ENCODE data around the gene PIGV.
A peak's percentile ranks its signal among the peaks of the same experiment; 100 is the strongest.
"Not testable (repeated sequence)": the region's sequence is repeated elsewhere in the genome, so short reads cannot be mapped to it uniquely, and the experiment has no call there.

Gene PIGV

DNA sequence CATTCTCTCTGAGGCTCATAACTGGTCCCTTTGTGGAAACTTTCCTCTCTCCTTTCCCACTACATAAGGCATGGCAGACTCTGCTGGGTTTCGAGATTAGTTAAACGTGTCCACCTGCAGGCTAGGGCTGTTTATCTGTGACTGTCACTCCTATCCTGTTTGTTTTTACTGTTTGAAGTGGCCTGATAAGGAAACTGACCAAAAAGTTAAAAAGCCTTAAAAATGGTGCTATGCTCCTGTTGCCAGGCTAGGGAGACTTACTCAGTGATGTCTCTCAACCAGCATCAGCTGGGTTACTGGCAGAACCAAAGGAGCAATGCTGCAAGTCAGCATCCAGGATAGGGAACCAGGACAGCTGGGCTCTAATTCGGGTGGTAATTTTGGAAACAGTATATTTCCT lies 3.9 kb downstream of the PIGV start:
- Histone ChIP-seq H3K9ac (ENCODE audit: low read length) (no peak overlapping the region), H3K4ac (ENCODE audit: low read depth, low read length) (no peak overlapping the region), H3K27ac (ENCODE audit: low read depth, low read length) (no peak overlapping the region), H3K79me1 (ENCODE audit: low read length) (peaks cover 2% of the 10 kb centered on the region), H3K18ac (ENCODE audit: low read length) (no peak overlapping the region), H3K79me2 (ENCODE audit: control insufficient read depth, insufficient read depth, low read length) (no peaks in the 10 kb centered on the region), H3K4me3 (ENCODE audit: low read length) (no peak overlapping the region), H3K4me1 (ENCODE audit: control insufficient read depth, low read depth, low read length) (peaks cover 8% of the 10 kb centered on the region), H2BK120ac (ENCODE audit: low read depth, low read length) (no peak overlapping the region), H4K8ac (ENCODE audit: low read depth, low read length) (no peak overlapping the region), H3K23ac (ENCODE audit: low read length) (no peak overlapping the region), H3K56ac (ENCODE audit: low read length) (no peak overlapping the region), H2BK15ac (replicated peaks; ENCODE audit: low read depth) (no peak overlapping the region), H2BK5ac (ENCODE audit: low read length) (no peak overlapping the region), H4K5ac (ENCODE audit: low read length) (no peak overlapping the region), H3K27me3 (ENCODE audit: insufficient read depth, low read length, poor library complexity) (no peaks in the 10 kb centered on the region), H3K4me2 (ENCODE audit: low read length) (no peak overlapping the region), H2AK5ac (ENCODE audit: low read length) (no peak overlapping the region), H3K36me3 (ENCODE audit: control insufficient read depth, insufficient read depth, low read length) (no peaks in the 10 kb centered on the region)
- no peak for DNase-seq
- no CpG with 5 or more reads among the region's 3 CpGs for WGBS (ENCODE audit: extremely low coverage, insufficient coverage, low lambda C conversion rate)

DNA sequence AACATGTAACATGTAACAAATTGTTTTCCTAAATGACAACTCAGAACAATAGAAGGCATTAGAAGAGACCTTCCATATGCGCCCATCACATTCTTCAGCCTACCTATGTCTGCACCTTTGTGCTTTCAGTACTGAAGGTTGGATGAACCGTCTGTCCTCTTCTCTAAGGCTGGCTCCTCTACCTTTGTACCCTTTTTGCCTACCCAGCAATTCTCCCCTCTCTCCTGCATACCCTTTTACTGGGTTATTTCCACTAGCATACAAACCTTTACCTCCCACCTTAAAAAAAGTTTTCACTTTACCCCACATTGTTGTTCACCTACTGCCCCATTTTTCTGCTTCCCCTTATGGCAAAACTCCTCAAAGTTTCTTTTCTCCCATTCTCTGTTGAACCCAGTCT lies 5.2 kb downstream of the PIGV start:
- peaks cover 2% of the 10 kb centered on the region for H3K79me1 ChIP-seq (ENCODE audit: low read length)
- no peak overlapping the region for H3K9ac ChIP-seq (ENCODE audit: low read length)
- no peak overlapping the region for H3K27ac ChIP-seq (ENCODE audit: low read depth, low read length)
- H3K79me2 ChIP-seq (ENCODE audit: control insufficient read depth, insufficient read depth, low read length) = no peaks in the 10 kb centered on the region
- no CpG with 5 or more reads among the region's 2 CpGs for WGBS (ENCODE audit: extremely low coverage, insufficient coverage, low lambda C conversion rate)
- H3K4ac ChIP-seq (ENCODE audit: low read depth, low read length) = no peak overlapping the region
- H3K4me3 ChIP-seq (ENCODE audit: low read length) = no peak overlapping the region
- H3K4me1 ChIP-seq (ENCODE audit: control insufficient read depth, low read depth, low read length) = peaks cover 6% of the 10 kb centered on the region
- no peaks in the 10 kb centered on the region for H3K27me3 ChIP-seq (ENCODE audit: insufficient read depth, low read length, poor library complexity)
- H3K23ac ChIP-seq (ENCODE audit: low read length) = no peak overlapping the region
- no peak overlapping the region for H2BK120ac ChIP-seq (ENCODE audit: low read depth, low read length)
- H3K4me2 ChIP-seq (ENCODE audit: low read length) = no peak overlapping the region
- no peaks in the 10 kb centered on the region for H3K36me3 ChIP-seq (ENCODE audit: control insufficient read depth, insufficient read depth, low read length)
- DNase-seq = no peak
- no peak overlapping the region for H2AK5ac ChIP-seq (ENCODE audit: low read length)
- H2BK15ac ChIP-seq (replicated peaks; ENCODE audit: low read depth) = no peak overlapping the region
- H4K8ac ChIP-seq (ENCODE audit: low read depth, low read length) = no peak overlapping the region
- no peak overlapping the region for H3K18ac ChIP-seq (ENCODE audit: low read length)
- no peak overlapping the region for H4K5ac ChIP-seq (ENCODE audit: low read length)
- no peak overlapping the region for H3K56ac ChIP-seq (ENCODE audit: low read length)
- H2BK5ac ChIP-seq (ENCODE audit: low read length) = no peak overlapping the region

DNA sequence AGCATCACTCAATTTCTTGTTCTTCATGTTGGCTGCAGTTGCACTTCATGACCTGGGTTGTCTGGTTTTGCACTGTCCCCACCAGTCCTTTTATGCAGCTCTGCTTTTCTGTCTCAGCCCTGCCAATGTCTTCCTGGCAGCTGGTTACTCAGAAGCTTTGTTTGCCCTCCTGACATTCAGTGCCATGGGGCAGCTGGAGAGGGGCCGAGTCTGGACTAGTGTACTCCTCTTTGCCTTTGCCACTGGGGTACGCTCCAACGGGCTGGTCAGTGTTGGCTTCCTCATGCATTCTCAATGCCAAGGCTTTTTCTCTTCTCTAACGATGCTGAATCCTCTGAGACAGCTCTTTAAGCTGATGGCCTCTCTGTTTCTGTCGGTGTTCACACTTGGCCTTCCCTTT lies 6.6 kb downstream of the PIGV start:
- Histone ChIP-seq H3K36me3 (ENCODE audit: control insufficient read depth, insufficient read depth, low read length) (no peaks in the 10 kb centered on the region), H4K5ac (ENCODE audit: low read length) (no peak overlapping the region), H2BK15ac (replicated peaks; ENCODE audit: low read depth) (no peak overlapping the region), H3K4me2 (ENCODE audit: low read length) (no peak overlapping the region), H2BK5ac (ENCODE audit: low read length) (no peak overlapping the region), H3K4me3 (ENCODE audit: low read length) (no peak overlapping the region), H3K56ac (ENCODE audit: low read length) (no peak overlapping the region), H2BK120ac (ENCODE audit: low read depth, low read length) (no peak overlapping the region), H3K18ac (ENCODE audit: low read length) (no peak overlapping the region), H3K9ac (ENCODE audit: low read length) (no peak overlapping the region), H3K23ac (ENCODE audit: low read length) (no peak overlapping the region), H2AK5ac (ENCODE audit: low read length) (no peak overlapping the region), H3K4me1 (ENCODE audit: control insufficient read depth, low read depth, low read length) (peaks cover 4% of the 10 kb centered on the region), H3K27me3 (ENCODE audit: insufficient read depth, low read length, poor library complexity) (no peaks in the 10 kb centered on the region), H3K4ac (ENCODE audit: low read depth, low read length) (no peak overlapping the region), H4K8ac (ENCODE audit: low read depth, low read length) (no peak overlapping the region), H3K79me1 (ENCODE audit: low read length) (peaks cover 1% of the 10 kb centered on the region), H3K79me2 (ENCODE audit: control insufficient read depth, insufficient read depth, low read length) (no peaks in the 10 kb centered on the region), H3K27ac (ENCODE audit: low read depth, low read length) (no peak overlapping the region)
- WGBS (ENCODE audit: extremely low coverage, insufficient coverage, low lambda C conversion rate) = no CpG with 5 or more reads among the region's 5 CpGs
- no peak for DNase-seq

DNA sequence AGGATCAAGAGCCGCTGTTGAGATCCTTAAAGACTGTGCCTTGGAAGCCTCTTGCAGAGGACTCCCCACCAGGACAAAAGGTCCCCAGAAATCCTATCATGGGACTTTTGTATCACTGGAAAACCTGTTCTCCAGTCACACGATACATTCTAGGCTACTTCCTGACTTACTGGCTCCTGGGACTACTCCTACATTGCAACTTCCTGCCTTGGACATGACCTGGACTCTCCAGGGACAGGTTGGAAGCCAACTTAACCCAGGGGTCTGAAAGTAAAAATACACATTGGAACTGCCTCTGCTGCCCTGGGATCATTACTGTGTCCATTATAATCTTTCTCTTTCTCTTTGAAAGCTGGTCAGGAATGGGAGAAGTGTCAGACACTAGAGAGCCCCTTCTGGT lies 9.9 kb downstream of the PIGV start:
- Histone ChIP-seq H4K8ac (ENCODE audit: low read depth, low read length) (no peak overlapping the region), H2BK15ac (replicated peaks; ENCODE audit: low read depth) (no peak overlapping the region), H2BK5ac (ENCODE audit: low read length) (no peak overlapping the region), H3K79me2 (ENCODE audit: control insufficient read depth, insufficient read depth, low read length) (no peaks in the 10 kb centered on the region), H3K4ac (ENCODE audit: low read depth, low read length) (no peak overlapping the region), H3K18ac (ENCODE audit: low read length) (no peak overlapping the region), H3K79me1 (ENCODE audit: low read length) (no peaks in the 10 kb centered on the region), H3K4me2 (ENCODE audit: low read length) (no peak overlapping the region), H3K27ac (ENCODE audit: low read depth, low read length) (no peak overlapping the region), H3K56ac (ENCODE audit: low read length) (no peak overlapping the region), H4K5ac (ENCODE audit: low read length) (no peak overlapping the region), H2BK120ac (ENCODE audit: low read depth, low read length) (no peak overlapping the region), H2AK5ac (ENCODE audit: low read length) (no peak overlapping the region), H3K4me1 (ENCODE audit: control insufficient read depth, low read depth, low read length) (peaks cover 10% of the 10 kb centered on the region), H3K36me3 (ENCODE audit: control insufficient read depth, insufficient read depth, low read length) (no peaks in the 10 kb centered on the region), H3K27me3 (ENCODE audit: insufficient read depth, low read length, poor library complexity) (no peaks in the 10 kb centered on the region), H3K23ac (ENCODE audit: low read length) (no peak overlapping the region), H3K9ac (ENCODE audit: low read length) (no peak overlapping the region), H3K4me3 (ENCODE audit: low read length) (no peak overlapping the region)
- WGBS (ENCODE audit: extremely low coverage, insufficient coverage, low lambda C conversion rate) = no CpG with 5 or more reads among the region's 2 CpGs
- no peak for DNase-seq

DNA sequence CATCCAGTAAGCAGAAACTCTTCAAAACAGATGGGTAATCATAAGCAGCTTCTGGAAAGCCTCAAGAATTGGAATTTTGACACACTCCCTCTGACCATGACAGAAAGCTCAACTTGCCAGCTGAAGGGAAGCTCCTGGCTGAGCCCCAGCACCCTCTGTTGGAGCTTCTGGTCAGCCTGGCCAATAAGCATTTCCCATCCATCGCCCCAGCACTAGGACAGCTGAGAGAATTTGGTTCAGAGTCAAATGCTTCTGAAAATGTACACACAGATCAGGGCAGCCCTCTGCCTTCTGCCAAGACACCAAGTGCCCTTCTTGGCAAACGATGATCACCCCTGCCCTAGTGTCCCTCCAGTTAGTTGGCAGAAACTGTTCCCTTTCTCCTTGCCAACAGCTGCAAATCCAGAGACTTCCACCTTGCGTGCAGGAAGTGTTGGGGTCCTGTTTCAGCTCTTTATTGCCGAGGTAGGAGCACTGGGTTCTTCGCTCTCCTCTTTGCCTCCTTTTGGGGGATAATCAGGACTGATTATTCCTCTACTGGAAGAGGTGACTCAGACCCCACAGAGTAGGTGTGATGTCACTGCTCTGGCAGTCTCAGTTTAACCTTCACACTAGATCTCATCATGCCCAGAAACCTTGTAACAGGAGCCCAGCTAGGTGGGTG lies 11.9 kb downstream of the PIGV start:
- WGBS (ENCODE audit: extremely low coverage, insufficient coverage, low lambda C conversion rate) = no CpG with 5 or more reads among the region's 5 CpGs
- H3K27ac ChIP-seq (ENCODE audit: low read depth, low read length) = peak overlapping the region; percentile 7
- peak; percentile 83 for DNase-seq

DNA sequence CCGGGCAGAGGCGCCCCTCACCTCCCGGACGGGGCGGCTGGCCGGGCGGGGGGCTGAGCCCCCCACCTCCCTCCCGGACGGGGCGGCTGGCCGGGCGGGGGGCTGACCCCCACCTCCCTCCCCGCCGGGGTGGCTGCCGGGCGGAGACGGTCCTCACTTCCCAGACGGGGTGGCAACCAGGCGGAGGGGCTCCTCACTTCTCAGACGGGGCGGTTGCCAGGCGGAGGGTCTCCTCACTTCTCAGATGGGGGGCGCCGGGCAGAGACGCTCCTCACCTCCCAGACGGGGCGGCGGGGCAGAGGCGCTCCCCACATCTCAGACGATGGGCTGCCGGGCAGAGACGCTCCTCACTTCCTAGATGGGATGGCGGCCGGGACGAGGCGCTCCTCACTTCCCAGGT lies 16.2 kb downstream of the PIGV start:
- not testable (repeated sequence) for H3K4me2 ChIP-seq (ENCODE audit: low read length)

More for the DNA sequence above, 11.9 kb downstream of the PIGV start:
- Histone ChIP-seq H4K8ac (ENCODE audit: low read depth, low read length) (no peak overlapping the region), H3K56ac (ENCODE audit: low read length) (peak overlapping the region; percentile 78), H2BK5ac (ENCODE audit: low read length) (peak overlapping the region; percentile 81), H3K27me3 (ENCODE audit: insufficient read depth, low read length, poor library complexity) (no peaks in the 10 kb centered on the region), H2BK120ac (ENCODE audit: low read depth, low read length) (no peak overlapping the region), H4K5ac (ENCODE audit: low read length) (peak overlapping the region; percentile 51), H2AK5ac (ENCODE audit: low read length) (peak overlapping the region; percentile 47), H3K23ac (ENCODE audit: low read length) (peak overlapping the region; percentile 85), H3K79me2 (ENCODE audit: control insufficient read depth, insufficient read depth, low read length) (no peaks in the 10 kb centered on the region), H3K9ac (ENCODE audit: low read length) (peak overlapping the region; percentile 23), H3K36me3 (ENCODE audit: control insufficient read depth, insufficient read depth, low read length) (no peaks in the 10 kb centered on the region), H3K4me3 (ENCODE audit: low read length) (no peak overlapping the region), H2BK15ac (replicated peaks; ENCODE audit: low read depth) (no peak overlapping the region), H3K18ac (ENCODE audit: low read length) (no peak overlapping the region), H3K4ac (ENCODE audit: low read depth, low read length) (no peak overlapping the region), H3K4me1 (ENCODE audit: control insufficient read depth, low read depth, low read length) (peaks cover 10% of the 10 kb centered on the region), H3K4me2 (ENCODE audit: low read length) (peak overlapping the region; percentile 3), H3K79me1 (ENCODE audit: low read length) (no peaks in the 10 kb centered on the region)

More for the DNA sequence above, 16.2 kb downstream of the PIGV start:
- H2AK5ac ChIP-seq (ENCODE audit: low read length); H4K5ac ChIP-seq (ENCODE audit: low read length); H3K79me1 ChIP-seq (ENCODE audit: low read length); H3K9ac ChIP-seq (ENCODE audit: low read length); H3K4ac ChIP-seq (ENCODE audit: low read depth, low read length); H3K23ac ChIP-seq (ENCODE audit: low read length); H3K79me2 ChIP-seq (ENCODE audit: control insufficient read depth, insufficient read depth, low read length); H3K36me3 ChIP-seq (ENCODE audit: control insufficient read depth, insufficient read depth, low read length); H2BK15ac ChIP-seq (replicated peaks; ENCODE audit: low read depth); H3K18ac ChIP-seq (ENCODE audit: low read length); H2BK120ac ChIP-seq (ENCODE audit: low read depth, low read length); H2BK5ac ChIP-seq (ENCODE audit: low read length); H3K4me3 ChIP-seq (ENCODE audit: low read length); H3K27me3 ChIP-seq (ENCODE audit: insufficient read depth, low read length, poor library complexity); DNase-seq; H4K8ac ChIP-seq (ENCODE audit: low read depth, low read length); H3K27ac ChIP-seq (ENCODE audit: low read depth, low read length); H3K56ac ChIP-seq (ENCODE audit: low read length); H3K4me1 ChIP-seq (ENCODE audit: control insufficient read depth, low read depth, low read length): not testable (repeated sequence)
- WGBS (ENCODE audit: extremely low coverage, insufficient coverage, low lambda C conversion rate) = no CpG with 5 or more reads among the region's 36 CpGs
